Measurements from ENCODE around the gene SLC9A9.

The SLC9A9 gene

DNA sequence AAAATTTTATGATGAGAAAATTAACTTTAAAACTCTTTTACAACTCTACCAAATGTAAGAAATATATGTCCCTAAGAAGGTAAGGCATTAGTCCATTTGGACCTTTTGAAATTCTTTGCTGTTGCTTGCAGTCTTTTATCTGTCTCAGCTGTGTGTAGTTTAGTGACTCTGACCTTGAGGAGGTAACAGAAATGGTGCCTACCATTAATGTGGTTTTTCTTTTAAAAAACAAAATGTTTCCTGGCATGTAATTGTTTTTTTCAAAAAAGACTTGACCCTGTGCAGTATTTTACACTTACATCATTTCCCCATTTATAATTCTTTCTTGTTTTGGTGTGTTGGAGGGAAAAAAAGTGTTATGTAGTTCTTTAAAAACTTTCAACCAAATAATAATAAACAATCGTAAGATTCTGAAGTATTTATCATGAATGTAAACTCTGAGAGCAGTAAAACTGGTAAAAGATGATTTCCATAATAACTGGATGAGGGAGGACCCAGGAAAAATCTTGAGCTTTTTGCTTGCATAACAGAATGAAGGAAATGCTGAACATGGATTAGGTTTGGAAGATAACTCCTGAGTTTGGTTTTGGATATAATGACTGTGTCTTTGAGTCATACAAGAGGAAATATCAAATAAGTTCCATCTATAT, 503.6 kb downstream of the SLC9A9 start:
- DNase-seq, result no peak

DNA sequence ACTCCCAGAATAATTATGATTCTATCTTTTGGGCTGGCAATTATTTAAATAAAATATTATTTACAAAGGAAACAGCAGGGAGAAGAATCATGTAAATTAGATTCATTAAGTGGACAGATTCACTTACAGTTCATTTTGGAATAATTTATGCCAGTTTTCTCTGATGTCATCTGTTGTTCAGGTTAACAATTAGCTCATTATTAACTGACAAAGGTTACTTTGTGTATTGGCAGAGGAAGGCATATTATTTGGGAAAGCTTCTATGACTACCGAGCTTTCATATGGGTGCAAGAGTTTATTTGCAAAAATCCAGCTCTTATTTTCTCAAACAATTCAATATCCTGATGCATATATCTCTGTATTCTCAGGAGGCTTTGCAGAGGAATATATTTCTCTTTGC, 504.3 kb downstream of the SLC9A9 start:
- no peak for DNase-seq

DNA sequence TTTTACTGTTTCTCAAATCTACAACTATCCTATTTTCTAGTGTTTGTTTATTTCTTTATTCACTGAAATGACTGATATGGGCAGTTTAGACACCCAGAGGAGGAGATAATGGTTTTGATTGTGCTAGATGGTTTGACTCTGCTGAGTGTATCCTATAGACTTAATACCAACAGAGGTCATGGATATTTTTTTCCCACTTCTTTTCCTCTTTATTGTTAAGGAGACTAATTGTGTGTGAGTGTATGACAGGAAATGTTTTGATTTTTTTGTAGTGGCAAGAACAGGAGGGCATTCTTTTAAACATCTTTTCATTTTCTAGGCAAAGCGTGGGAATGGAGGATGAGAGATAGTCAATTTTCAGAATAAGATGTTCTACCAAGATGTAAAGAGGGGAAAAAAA, 505.2 kb downstream of the SLC9A9 start:
- no peak for DNase-seq

DNA sequence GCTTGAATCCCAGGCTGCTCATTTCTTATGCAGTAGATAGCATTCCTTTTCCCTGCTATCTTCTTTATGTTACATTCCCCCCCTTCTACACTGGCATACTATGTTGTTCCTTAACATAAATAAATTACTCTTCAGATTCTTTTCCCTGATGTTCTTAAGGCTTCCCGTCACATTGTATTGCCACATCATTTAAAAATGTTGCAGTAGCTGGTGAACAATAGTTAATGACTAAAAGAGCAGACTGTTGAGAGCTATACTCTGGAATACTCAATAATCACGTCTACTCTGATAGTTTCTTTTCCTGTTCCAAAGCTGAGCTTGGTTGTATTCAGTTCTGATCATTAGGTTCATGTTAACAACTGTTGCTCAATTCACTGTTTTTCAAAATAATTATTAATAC, 508.8 kb downstream of the SLC9A9 start:
- no peak for DNase-seq

DNA sequence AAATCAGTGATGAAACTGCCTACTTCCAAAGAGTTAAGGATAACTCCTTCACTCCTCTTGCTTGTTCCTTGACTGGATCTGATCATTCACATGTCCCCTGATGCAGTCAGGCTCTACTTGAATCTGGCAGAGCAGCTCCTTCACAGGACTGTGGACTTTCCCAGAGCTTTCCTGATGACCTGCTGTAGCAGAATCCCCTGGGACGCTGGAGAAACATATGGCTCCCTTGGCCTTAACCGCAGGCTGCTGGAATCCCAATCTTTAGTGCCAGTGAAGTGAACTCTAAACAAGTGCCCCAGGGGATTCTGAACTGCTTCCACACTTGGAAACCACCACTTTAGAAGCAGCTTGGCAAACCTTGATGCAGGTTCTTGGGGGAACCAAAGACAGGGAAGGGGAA, 510.9 kb downstream of the SLC9A9 start:
- no peak for DNase-seq

DNA sequence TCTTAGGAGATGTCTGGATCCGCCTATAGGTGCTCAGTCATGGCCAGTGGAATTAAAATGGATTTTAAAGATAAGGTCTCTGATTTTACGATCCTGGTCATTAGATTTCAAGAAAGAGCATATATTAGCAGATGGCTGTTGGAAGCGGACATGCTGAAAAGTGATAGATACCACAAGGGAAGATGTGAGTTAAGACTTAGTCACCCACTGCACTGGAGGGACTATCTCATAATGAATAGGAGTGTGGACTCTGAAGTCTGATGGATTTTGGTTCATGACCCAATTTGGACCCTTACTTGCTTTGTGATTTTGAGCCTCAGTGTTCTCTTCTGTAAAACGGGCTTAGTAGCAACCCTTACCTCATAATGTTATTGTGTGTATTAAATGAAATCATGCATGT, 514.0 kb downstream of the SLC9A9 start:
- no peak for DNase-seq

DNA sequence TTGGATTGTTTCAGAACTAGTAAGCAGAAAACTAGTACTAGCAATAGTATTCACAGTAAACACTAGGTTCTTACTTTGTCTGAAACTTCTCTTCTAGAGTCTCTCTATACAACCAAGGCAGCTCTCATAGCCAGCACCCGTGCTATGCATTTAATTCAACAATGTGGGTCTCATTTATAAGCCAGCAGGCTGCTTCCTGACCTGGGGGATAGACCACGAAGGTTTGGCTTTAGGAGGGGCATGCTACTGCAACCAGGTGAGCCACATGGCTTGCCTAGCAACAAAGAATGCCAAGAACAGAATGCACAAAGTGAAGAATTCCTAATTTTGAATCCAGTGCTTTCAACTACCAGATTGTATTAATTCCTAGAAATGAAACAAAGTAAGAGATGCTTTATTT, 514.9 kb downstream of the SLC9A9 start:
- DNase-seq, result no peak

DNA sequence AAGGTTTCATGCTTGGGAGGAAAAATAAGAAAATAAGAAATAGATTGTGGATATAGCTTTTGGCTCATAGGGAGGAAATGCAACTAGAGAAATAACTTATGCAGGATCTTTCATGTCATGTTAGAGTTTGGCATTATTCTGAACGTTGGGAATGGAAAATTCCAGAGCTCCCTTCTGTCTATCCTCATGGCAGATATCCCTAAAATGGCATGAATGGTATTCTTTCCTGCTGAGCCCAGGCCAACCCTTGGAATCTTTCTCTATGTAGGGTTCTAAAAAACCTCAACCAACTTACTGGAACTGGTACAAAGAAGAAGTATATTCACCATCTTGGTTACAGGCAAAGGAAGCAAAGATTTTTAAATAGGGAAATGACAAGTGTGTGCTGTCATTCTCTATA, 516.2 kb downstream of the SLC9A9 start:
- DNase-seq, result no peak

DNA sequence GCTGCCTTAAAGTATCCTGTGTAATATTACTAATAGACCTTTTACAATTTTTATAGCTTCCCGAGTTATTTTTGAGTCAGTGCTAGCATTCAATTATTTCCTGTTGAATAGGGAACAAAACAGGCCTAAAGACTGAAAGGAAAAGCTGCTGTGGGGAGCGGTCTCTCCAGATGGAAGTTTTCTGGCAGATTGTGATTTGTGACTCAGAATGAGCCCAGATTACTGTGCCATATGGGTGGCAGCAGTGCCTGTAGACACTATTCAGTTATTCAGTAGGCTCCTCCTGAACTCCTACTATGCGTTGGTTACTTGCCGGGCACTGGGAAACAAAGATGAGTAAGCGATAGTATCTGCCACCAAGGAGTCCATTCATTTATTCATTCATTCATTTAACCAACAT, 516.9 kb downstream of the SLC9A9 start:
- no peak for DNase-seq

DNA sequence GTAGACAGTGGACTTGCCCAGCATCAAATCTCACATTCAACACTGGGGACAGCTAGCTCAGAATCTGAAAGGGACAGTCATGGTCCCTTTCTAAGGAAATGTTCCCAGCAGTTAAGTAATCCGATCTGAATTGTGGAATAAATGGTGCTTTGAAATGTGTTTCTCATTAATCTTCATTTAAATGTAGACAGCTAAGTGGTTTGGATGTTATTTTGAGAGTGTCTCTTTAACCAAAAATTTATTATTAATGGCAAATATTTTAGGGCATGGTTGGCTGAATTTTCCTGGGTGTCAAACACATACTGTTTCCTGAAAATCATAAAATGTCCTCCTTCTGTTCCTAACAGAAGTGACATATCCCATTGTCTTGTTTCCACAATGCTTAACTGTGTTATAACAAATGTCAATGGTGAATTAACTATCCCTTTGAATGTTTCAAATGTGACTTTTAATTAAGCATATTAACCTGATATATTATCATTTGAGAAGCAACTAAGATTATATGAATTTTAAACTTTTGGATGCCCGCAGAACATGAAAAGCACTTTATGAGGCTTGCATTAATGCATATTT, 517.9 kb downstream of the SLC9A9 start:
- DNase-seq, result no peak

DNA sequence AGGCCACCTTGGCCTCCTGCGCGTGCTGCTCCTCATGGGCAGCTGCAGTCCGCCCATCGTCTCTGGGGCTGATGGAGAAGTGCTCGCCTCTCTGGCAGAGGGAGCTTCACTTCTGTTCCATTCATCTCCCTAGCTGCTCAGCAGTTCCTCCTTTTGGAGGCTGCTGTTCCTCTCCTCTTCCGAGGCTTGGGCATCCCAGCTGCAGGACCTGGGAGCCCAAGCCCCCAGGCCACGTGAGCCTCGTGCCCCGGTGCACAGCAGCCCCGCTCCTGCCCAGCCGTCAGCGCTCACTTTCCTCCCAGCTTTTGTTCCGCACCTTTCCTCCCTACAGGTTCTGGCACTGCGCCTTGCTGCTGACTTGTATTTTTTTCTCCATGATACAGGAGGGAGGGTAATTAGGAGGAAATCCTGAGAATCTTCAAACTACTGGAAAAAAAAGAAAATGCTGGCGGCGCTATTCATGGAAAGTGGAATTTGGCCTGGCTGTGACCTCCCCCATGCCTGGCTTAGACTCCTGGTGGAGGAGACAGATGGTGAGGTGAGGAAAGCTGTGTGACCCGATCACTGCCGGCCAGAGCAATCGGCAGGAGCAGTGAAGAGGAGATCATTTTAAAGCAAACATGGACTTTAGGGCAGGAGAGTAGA, 518.6 kb downstream of the SLC9A9 start:
- DNase-seq, result no peak

DNA sequence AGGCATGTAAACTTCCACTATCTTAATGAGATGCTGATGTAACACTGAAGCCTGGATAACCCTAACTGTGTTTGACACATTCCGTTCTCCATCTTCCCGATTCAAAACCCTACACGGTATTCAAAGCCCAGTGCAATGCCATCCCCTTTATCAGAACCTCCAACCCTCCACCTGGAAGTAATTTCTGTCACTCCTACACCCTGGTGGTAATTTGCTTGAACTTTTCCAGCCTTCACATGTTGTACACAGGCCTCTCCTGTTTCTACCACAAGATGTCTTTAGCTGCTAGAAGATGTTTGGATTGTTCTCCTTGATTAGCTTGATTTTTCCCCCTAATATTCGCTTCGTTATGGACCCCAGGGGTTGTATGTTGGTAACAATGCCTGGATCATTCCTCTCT, 519.8 kb downstream of the SLC9A9 start:
- DNase-seq, result no peak

DNA sequence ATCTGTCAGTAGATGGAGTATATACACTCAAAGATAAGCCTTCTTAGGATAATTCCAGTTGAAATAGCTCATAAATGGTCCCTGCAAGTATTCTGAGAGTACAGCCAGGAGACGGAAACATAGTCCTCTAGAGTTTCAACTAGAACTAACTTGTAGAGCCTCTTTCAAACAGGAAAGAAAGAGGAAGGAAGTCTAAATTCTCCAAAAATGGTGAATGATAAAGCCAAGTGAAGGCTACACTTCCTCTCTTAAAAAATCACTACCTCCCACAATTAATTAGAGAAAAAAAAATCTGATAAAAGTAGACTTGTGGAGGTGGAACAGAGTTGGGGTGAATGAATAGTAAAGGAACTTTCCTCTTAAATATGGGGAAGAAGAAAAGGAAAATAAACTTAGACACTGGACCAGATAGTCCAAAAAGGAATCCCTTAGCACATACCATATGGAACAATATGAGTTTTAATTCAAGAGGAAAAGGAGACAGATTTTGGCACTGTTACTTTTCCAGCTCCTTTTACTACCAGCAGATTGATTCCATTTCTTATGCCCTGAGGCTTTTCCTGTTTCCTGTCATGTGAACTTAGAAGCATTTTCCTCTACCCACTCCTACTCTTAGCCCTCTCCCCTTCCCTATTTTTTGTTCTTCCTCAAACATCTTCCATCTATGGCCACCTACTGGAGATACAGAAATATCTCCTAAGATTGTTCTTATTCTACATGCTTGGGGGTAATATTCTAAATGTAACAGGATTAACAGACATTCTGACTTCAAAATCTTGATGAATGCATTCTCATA, 521.1 kb downstream of the SLC9A9 start:
- DNase-seq, result no peak

DNA sequence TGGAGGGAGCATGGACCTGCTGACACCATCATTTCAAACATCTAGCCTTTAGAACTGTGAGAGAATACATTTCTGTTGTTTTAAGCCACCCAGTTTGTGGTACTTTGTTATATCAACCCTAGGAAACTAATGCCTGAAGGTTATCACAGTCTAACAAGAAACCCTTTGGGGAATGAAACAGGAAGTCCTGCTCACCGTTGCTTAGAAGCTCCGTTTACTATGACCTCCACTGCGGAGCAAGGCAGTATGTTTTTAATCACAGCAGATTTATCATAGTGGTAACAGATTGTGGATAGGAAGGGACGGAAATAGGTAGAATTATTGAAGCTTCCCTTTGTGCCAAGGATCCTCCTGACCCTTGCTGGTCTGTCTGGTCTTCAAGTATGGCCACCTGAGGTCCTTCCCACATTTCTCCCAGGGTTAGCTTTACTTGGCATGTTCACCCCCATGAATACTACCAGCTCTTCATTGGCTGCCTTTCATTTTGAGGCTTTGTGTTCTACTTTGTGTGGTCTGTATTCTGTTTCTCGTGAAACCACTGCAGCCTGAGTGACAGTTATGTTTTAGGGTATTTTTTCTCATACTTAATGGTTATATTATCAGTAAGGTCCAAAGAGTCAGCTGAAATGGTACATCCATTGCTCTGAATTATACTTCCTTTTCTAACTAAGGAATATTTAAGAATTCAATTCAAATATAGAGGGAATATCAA, 527.1 kb downstream of the SLC9A9 start:
- no peak for DNase-seq

DNA sequence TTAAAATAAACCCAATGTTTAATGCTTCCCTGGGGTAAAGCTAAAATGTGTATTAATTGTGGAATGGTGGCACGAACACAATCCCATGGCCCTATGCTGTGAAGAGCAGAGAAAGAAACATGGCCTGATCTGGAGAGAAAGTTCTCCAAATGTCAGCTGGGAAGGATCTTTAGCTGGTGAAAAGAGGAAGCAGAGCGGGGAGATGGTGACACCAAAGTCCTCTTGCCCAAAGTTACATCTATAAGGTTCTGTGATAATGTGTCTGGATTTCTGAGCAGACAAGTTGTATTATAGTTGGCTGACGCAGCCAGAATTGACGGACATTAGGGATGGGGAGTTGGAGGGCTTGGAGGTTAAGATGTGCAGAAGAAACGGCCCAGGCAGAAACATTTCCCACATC, 532.5 kb downstream of the SLC9A9 start:
- DNase-seq, result no peak

DNA sequence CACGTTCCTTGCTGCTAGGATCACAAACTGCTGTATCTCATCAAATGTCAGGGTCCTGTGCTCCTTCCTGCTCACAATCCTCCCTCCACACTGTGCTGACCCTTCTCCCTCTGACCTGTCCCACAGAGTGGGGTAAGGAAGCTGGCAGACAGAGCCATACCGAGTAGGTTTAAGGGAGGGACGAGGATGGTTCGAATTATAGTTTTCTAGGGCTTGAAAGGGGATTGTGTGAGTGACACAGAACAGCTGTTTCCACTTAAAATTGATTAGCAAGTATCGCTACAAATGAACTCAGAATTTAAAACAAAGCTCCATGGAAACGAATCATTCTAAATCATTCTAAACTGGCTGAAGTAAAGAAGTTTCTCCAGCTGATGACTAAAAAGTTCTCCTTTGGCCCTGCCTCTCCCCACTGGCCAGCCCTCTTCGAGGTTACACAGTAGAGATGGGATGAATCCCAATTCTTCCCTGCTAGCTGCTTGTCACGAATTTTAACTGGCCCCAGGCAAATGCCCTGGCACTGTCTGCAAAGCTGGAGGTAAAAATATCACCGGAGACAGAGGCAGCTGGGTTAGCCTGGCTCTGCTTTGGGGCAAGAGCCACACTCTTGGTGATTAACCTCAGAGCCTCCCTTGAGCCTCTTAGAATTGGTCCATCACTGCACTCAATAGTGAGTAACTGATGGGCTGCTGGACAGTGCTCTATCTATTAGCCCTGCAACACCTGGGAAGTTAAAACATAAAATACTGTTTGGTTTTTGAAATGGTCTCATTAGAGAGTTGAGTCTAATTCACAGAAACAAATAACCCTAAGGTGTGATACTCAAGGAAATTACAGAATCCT, 533.8 kb downstream of the SLC9A9 start:
- no peak for DNase-seq

DNA sequence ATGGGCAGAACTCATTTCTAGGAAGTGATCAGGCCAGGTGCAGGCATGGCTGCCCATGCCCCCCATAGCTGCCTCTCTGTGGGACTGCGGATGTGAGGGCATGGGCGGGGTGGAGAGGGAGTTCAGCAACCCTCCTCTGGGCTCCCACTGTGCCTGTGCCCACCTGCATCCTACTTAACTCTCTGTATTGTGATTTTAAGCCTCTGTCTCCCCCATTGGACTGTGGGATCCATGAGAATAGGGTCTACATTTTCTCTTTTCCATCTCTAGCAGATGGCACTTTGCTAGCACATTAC, 534.4 kb downstream of the SLC9A9 start:
- no peak for DNase-seq

DNA sequence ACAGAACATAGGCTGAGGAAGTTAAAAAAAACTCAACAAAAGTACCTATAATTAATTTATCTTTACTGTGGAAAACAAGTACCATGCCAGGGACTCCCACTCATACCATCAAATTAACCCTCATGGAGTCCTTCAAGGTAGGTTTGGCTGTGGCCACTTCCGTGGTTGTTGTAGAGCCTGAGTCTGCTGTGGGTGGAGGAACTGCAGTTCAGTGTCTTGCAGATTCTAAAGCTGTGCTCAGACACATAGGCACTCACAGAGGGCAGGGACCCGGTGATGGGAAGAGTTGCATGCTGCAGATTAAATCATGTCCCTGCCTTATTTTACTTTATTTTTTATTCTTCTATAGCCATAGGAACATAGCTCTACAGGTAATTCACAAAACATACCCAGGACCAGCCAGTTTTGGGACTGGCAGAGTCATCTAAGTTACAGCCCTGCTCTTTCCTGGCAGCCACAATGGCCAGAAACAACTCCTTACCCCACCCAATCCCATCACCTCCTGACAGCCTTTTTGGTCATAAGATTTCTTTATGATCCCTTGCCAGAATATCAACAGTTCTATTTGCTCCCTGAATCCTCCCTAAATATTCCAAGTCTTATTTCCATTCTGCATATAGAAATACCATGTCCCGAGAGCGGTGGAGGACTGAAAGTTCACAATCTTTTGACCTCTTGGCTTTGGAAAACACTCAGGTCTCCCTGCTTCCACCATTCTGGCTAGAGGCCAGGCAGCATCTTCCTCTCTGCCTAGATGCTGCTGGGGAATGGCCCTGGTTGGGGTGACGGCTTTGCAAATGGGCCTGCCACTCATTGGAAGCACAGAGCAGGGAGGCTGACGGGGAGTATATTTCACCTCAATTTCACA, 535.0 kb downstream of the SLC9A9 start:
- no peak for DNase-seq

DNA sequence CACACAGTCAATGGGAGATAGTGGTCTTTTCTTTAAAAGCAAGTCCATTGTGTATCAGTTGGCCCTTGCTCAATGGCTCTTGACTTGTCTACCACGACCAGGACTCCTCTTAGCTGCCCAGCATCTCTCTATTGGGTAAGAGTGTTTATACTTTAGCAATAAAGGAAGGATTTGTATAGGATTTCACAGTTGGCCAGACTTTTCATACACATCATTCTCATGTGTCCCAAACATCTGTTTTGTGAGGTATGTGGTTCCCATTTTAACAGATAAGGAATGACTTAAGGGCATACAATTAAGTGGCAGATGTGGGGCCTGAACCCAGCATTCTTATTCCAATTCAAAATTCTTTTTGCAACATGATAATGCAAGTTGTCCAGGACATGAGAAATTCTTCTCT, 537.2 kb downstream of the SLC9A9 start:
- no peak for DNase-seq

DNA sequence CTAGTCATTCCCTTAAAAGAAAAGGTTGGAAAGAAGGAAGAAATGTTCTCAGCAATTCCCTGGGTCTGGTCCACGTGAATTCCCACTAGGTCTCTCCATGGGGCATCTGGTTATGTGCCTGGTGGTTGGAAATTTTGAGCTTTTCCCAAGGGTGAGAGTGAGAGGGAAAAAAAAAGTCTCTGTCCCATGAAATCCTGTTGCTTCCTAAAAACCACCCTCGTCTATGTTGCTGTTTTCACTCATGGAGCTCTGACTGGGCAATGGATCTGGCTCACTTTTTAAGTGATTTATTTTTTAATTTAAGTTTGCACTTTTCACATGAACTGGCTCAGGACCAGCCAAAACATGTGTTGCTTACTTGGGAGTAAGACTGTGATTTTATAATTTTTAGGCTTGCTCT, 538.6 kb downstream of the SLC9A9 start:
- no peak for DNase-seq

DNA sequence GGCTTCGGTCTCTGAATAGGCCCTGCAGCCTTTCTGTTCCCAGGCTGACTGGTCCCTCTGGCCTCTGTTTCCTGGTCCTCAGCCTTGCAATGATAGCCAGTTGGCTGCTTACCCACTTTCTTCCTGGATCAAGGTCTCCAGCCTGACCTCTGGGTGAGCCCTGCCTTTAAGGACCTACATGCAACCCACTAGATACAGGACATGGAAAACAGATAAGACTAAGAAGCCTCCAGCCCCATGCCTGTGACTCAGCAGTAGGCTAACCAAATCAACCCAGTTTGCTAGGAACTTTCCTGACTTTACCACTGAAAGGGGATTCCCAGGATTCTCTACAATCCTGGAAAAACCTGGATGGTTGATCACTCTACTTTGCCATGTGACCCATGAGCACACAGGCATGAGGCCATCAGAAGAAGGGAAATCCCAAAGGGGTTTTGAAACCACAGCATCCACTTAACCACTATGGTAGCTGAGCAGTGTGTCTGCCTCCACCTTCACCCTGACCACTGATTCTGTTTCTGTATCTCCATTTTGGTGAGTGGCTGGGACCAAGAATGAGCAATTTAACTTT, 540.6 kb downstream of the SLC9A9 start:
- no peak for DNase-seq

All from stimulated activated CD4-positive, alpha-beta T cell treated with anti-CD3 and anti-CD28 coated beads, Interleukin-12 subunit alpha, Interleukin-12 subunit beta, amount 100 ng/mL, for 4 hours (primary cell).